GF-D8 (cell line): ENCODE results near the gene DTNBP1.

ENCODE experiments used
- DNase-seq: peaks from one replicate; lab custom pipeline; 2025; lab: John Stamatoyannopoulos, UW

DTNBP1 gene

GRCh38 chr6:15515226-15515625, 147.6 kb downstream of the DTNBP1 start:
- no peak for DNase-seq

DNA sequence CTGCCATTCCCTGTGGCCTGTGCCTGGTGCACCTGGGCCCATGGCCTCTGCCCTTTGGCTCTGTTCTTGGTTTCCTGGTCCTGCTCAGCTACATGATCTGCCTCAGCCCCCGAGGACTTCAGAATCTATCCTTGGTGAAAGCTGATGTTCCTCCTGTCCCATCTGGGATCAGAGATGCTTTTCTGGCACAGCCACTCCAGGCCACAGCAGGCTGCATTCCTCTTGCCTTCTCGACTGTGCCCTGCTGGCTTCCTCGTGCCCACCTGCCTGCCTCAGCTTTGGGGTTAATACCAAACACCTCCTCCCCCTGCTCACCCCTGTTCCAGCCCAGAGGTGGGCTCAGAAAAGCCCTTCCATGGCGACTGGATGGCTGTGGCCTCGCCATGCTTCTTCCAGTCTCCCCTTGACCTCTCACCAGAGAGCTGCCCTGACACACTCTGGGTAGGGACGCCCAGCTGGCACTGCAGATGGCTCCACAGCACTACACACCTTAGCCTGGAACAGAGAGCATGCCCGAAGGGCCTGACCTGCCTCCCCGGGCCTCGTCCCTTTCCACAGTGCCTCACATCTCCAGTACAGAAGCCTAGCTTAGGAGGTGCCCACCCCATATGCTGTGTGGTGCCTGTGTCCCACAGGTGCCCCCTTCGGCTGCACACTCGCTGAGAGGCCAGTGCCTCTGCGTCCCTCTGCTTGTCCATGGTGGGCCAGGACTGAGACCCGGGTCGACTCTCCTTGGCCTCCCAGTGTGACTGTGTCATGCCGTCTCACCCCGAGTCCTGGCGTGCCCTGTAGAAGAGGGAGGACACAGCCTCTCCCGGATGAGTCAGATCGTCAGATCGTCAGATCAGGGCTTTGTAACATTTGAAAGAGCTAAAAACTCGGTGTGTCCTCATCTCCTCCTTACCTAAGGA, 148.8 kb downstream of the DTNBP1 start:
- no peak for DNase-seq

- DNase-seq = no peak
These were observed 149.6 kb downstream of the DTNBP1 start for GRCh38 chr6:15513131-15513771.

GRCh38 chr6:15512721-15513120, 150.1 kb downstream of the DTNBP1 start:
- DNase-seq = no peak

GRCh38 chr6:15512126-15512525, 150.7 kb downstream of the DTNBP1 start:
- DNase-seq = no peak

GRCh38 chr6:15511248-15512125, 151.3 kb downstream of the DTNBP1 start:
- no peak for DNase-seq

DNA sequence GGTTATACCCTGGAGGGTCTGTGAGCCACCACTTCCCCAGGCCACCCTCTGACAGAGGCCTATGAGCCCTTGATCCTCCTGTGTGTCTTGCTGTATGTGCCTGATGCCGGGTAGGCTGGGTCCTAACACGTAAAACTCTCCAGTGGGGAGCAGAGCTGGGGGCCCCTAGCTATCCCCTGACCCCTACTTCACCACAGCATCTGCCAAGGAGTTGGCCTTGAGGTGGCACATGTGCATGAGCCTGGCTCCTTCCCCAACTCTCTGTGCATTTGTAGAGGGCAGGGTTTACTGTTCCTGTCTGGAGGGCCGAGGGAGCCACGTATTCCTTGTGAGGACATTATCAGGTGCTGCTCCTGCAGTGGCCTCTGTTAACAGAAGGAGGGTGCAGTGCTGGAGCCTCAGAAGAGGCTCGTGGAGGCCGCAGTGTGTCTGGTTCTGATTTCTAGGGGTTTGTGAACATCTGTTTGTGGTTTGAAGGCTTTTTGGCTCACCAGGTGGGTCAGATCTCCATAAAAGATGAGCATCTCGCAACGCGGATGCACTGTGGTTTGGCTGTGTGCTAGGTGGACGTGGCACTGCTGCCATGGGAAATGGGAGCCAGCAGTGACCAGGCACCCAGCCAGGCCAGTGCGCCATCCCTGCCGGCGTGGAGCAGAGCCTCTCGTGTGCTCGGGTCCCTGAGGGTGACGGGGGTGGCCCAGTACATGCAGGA, 152.1 kb downstream of the DTNBP1 start:
- no peak for DNase-seq

DNA sequence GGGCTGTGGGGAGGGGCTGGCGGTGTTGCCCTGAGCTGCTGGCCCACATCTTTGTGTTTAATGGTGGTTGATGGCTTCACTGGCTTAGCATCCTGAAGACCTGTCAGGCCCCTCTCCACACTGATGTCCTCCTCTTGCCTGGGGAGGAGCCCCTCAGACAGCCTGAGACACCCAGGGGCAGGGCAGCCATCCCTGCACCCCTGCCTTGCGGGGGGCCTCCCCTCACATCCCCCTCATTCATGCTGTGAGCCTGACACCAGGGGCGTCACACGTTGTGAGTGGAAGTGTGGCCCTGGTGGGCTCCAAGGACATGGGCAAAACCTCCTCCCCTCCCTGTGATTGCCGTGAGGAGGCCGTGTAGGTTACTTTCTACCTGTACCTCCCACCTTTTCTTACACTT, 152.7 kb downstream of the DTNBP1 start:
- DNase-seq = no peak

- DNase-seq = no peak
These were observed 153.4 kb downstream of the DTNBP1 start for GRCh38 chr6:15509335-15509933.

- no peak for DNase-seq
These were observed 153.9 kb downstream of the DTNBP1 start for GRCh38 chr6:15508931-15509330.

- DNase-seq = no peak
These were observed 154.4 kb downstream of the DTNBP1 start for GRCh38 chr6:15508441-15508871.

DNA sequence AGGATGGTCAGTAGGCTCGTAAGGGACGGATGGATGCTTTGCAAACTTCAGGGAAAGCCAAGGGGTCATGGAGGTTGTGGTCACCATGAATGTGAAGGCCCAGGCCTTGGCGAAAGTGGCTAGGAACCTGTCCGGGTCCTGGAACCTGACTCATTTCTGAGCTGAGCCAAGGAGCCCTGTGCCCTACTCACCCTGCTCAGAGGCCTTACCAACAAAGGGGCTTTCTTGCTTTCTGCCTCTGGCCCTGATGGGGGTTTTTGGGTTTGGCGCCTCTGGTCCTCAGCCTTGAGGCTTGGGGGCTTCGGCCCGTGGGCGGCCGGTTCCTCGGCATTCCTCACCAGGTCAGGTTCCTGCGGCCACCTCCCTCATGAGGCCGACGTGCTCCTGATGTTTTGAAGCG, 155.1 kb downstream of the DTNBP1 start:
- DNase-seq = no peak

DNA sequence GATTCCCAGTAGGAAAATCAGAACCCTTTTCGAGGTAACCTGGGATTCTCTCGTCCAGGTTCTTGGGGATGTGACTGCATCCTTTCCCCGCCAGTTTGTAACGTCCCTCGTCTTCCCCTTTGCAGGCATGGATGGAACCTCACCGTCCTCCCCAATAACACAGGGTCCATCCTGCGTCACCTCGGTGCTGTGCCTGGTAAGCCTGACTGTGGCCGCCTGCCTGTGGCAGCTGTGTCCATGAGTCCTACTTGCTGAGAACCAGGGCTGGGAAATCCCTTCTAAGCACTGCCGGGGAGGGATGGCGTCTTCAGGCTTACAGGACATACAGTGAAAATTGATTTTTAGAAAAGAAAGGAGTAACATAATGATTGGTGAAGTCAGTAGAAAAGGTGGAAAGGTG, 155.6 kb downstream of the DTNBP1 start:
- no peak for DNase-seq

DNA sequence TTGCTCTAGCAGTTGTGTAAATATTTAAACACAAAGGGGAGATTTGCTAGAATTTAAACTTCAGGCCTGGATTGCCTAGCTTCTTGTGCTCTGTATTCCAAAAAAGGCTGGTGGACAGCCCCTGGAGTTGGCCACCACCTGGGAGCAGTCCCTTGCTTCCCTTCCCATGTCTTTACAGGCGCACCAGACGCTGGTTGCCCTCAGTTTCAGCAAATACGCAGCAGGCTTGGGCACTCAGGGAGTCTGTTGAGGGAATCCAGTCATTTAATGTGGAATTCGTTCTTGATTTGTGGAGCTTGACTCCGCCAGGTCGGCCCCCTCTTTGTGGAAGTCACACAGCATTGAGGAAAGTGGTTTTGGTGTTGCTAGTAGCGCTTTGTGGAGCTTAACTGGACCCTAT, 156.8 kb downstream of the DTNBP1 start:
- no peak for DNase-seq

- DNase-seq = no peak
These were observed 157.3 kb downstream of the DTNBP1 start for GRCh38 chr6:15505463-15505918.

- DNase-seq = no peak
These were observed 158.1 kb downstream of the DTNBP1 start for GRCh38 chr6:15504581-15505350.

DNA sequence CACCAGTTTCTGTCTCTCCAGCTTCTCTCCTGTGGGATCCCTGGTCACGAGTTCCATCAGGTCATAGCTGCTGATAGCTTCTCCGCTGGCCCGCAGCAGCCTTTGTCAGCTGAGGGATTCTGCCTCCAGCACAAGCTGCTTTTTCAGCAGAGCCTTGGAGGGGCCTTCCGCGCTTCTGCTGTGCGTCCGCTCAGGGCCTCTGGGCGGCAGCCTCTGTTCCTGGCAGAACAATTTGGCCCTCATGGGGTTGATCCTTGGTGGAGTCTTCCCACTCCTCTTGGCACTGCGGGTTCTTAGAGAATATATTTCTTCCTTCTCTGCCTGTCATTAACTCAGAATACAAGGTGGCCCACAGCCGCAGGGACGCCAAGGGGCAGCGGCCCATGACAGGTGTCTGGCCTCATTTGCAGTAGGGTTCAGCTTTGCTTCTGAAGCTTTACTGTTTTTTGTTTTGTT, 158.8 kb downstream of the DTNBP1 start:
- no peak for DNase-seq

DNA sequence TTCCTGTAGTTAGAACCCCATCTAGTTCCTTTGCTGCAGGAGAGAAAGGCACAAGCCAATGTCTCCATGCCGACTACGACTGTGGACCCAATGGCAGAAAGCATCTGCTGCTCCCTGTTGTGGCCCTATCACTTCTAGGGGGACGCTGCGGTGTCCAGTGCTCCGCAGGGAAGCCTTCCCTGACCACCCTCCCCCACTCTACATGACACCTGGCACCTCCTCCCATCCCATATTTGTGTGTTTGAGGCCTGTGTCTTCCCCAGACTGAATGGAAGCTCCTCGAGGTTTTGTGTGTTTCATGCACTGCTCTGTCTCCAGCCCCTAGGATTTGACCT, 159.5 kb downstream of the DTNBP1 start:
- no peak for DNase-seq

GRCh38 chr6:15502446-15503345, 160.1 kb downstream of the DTNBP1 start:
- no peak for DNase-seq
